Fibroblast of villous mesenchyme (primary cell): ENCODE measurements around the gene ATXN10. TPM values are rescaled to one million over a fixed set of nuclear protein-coding genes. Genes with fewer than 3 reads are reported as not detected.

Source experiments
- DNase-seq: peaks from one replicate; pipeline ENCODE4 v3.0.0-alpha.2; 2010; ENCODE audit warnings: low read depth
- H3K4me3 ChIP-seq: 2 replicates; pipeline ENCODE4 v1.5.1; 2011; ENCODE audit warnings: low read depth, mild to moderate bottlenecking, low read length
- total RNA-seq: library from RNA; depleted of rRNA; stranded (reverse); fragments of >200 nt; gene quantifications from 2 replicates; pipeline ENCODE4 v1.2.3, GENCODE V29; 2012
- TF ChIP-seq, protein P1 (sequence below): IDR thresholded peaks from 2 replicates; pipeline ENCODE4 v1.5.1; 2012; ENCODE audit warnings: low read depth, mild to moderate bottlenecking, low read length; ENCODE audit not compliant: insufficient read depth

ATXN10 gene
- total RNA-seq, 1 donor: 190 TPM

DNA sequence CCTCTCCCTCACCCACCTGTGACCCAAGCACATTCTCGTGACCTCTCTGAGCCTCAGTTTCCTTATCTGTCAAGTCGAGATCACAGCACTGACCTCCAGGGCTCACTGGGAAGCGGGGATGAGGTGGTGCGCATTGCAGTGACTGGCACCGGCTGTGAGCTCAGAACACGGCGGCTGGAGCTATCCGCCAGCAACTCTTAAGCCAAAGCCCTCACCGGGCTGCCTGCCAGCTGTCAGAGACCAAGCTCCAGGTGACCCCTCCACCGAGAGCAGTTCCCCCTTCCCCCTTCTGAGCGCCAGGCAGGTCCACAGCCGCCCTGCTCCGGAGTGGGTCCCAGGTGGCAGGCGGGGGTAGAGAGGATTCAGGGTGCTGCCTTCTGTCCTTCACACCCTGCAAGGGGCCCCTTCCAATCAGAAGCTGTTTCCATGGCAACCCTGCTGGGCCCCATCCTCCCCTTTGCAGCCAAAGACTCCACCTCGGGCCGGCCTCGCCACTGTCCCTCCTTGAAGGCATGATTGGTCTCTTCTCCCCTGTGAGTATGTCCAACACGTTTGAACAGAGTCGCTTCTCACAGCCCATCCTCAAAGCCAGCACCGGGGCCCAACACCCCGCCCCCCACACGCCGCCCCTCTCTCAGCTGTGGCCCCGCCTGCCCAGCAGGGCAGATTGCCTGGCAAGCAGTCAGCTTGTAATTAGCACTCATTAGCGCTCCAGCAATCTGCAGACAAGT lies 206.6 kb downstream of the ATXN10 start:
- H3K4me3 ChIP-seq: no peak overlapping the region
- no peak for DNase-seq
- TF ChIP-seq, protein P1, sequence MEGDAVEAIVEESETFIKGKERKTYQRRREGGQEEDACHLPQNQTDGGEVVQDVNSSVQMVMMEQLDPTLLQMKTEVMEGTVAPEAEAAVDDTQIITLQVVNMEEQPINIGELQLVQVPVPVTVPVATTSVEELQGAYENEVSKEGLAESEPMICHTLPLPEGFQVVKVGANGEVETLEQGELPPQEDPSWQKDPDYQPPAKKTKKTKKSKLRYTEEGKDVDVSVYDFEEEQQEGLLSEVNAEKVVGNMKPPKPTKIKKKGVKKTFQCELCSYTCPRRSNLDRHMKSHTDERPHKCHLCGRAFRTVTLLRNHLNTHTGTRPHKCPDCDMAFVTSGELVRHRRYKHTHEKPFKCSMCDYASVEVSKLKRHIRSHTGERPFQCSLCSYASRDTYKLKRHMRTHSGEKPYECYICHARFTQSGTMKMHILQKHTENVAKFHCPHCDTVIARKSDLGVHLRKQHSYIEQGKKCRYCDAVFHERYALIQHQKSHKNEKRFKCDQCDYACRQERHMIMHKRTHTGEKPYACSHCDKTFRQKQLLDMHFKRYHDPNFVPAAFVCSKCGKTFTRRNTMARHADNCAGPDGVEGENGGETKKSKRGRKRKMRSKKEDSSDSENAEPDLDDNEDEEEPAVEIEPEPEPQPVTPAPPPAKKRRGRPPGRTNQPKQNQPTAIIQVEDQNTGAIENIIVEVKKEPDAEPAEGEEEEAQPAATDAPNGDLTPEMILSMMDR: no peak

DNA sequence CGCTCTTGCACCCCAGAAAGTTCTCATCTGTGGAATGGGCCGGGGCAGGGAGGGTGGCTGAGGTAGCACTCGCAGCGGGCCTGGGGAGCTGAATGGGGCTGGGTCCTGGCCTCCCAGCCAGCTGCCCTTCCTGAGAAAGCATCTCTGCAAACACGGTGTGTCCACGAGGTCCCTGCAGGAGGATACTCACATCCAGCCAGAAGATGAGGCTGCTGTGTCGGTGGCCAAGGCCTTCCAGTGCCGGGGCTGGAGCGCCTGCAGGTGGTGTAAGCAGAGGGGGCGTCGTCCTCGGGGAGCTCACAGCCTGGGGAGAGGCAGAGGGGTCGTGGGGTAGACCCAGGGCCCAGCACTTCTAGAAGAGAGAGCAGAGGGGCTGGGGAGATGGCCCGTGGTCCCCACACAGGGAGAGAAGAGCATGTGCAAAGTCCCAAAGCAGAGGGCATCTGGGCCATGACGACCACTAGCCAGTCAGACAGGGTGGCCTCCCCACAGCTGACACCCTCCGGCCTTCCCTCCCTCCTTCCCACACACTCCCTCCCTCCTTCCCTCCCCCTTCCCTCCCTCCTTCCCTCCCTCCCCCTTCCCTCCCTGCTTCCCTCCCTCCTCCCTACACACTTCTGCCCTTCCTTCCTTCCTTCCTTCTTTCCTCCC lies 207.4 kb downstream of the ATXN10 start:
- TF ChIP-seq, protein P1: no peak
- DNase-seq: no peak
- H3K4me3 ChIP-seq: no peak overlapping the region

DNA sequence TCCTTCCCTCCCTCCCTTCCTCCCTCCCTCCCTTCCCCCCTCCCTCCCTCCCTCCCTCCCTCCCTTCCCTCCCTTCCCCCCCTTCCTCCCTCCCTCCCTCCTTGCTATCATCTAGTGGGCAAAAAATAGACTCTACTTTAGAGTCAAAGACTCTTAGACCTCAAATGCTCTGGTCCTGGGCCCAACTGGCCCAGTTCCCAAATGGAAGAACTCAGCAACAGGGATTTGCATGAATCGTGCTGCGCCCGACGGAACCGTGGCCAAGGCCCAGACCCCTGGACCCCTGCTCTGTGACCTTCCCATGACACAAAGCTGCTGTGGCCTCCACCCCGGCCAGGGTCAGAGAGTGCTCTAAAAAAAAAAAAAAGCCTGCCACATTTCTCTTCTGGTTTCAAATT lies 207.9 kb downstream of the ATXN10 start:
- no peak overlapping the region for H3K4me3 ChIP-seq
- DNase-seq: no peak
- TF ChIP-seq, protein P1: no peak

DNA sequence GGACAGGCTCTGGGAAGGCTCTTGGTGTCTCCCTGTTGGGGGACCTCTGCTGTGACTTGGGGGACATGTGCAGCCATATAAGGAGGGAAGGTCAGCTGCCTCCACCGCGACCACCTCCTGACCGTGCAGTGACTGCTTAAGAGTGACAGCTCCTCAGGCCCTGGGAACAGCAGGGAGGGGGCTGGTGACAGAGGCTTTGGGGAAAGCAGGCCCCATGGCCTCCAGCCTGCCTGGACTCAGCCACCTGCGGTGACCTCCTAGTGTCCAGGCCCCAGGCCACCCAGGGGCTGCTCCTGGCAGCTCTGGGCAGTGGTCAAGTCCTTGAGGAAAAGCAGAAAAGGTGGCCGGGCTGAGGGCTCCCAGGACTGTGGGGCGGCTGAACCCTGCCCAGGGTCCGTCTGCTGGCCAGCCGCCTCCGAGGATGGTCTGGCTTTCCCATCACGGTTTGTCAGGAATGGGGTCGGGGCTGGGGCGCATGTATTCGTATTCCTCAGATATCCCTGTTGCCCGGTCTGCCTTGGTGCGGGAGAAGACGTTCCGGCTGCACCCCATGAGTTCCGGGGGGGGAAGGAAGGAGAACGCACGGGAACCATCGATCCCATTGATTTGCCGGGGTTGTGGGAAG lies 208.6 kb downstream of the ATXN10 start:
- H3K4me3 ChIP-seq: no peak overlapping the region
- no peak for DNase-seq
- TF ChIP-seq, protein P1: no peak

DNA sequence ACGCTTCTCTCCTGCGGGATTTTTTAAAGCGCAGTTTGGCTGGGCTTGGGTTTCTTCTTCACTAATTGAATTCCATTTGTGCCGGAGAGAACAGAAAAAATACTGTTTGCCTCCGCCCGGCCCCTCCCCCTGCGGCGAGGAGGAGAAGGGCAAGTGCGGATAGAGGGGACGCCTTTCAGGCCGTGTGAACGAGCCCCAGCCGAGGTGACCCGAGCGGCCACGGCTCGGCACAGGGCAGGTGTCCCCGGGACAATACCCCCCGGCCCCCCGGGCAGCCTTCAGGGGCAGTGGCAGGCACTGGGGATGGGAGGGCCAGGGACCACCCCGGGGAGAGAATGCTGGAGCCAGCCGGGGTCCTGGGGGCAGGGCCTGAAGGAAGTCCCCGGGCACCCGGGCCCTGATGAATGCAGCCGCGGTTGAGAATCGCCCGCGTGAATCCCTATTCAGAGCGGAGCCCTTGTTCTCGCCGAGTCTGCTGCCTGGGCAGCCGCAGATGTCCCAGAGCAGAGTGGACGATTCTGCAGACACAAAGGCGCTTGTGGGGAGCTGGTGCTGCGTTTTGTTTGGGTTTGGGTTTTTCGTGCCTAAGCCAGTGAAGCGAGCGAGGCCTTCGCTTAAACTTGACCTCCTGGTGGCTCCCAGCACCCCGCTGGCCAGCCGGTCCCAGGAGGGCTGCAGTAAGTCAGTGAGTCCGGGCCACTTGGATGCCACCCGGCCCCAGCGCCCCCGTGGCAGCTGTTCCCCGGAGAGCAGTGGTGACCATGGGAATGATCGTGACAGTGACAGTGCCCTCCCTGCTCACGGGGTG lies 209.3 kb downstream of the ATXN10 start:
- H3K4me3 ChIP-seq: no peak overlapping the region
- DNase-seq: no peak
- TF ChIP-seq, protein P1: no peak

DNA sequence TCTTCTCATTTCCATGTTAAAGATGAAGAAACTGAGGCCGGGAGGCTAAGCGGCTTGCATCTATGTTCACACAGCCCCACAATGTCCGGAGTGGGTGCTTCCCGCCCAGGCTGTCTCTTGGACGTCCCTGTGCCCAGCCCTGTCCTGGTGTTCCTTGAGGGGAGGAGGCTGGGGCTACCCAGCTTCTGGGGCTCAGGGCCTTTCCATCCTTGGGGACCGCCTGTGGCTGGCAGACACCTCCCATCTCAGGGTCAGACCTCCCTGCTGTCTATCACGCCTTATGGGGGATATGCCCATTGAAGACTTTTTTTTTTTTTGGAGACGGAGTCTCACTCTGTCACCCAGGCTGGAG lies 209.9 kb downstream of the ATXN10 start:
- TF ChIP-seq, protein P1: no peak
- no peak for DNase-seq
- no peak overlapping the region for H3K4me3 ChIP-seq
